Measurements from ENCODE around the gene C1QTNF6.

Gene C1QTNF6

GRCh38 chr22:37192204-37192603, 4.2 kb upstream of the C1QTNF6 start:
- no peak overlapping the region for H3K4me3 Mint-ChIP-seq
- peak overlapping the region; percentile 79 for H3K27ac Mint-ChIP-seq
- no peaks in the 10 kb centered on the region for H3K9me3 Mint-ChIP-seq
- H3K4me1 Mint-ChIP-seq: peaks cover 49% of the 10 kb centered on the region
- no peaks in the 10 kb centered on the region for H3K27me3 Mint-ChIP-seq
- H3K36me3 Mint-ChIP-seq: peaks cover 4% of the 10 kb centered on the region

DNA sequence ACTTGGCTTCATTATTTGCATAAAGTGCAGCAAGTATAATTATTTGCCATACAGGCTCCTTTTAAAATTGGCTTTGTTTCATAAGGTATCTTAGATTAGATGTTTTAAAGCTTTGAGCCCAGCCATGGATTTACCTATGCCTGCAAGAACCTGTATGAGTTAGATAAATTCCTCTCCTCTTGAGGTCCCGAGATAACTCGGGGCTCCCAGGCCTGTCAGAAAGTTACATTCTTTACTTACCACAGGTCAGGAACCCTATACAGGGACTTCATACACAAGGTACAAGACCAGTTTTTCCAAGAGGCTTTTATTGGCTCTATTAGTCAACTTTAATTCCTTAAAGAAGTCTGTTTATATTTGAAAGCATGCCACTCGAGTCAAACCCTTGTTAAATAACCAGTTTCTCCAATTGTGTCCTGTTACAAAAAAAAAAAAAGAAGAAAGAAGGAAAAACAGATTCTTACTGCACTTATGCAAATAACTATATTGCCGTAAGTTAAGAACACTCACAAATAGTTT, 2.3 kb upstream of the C1QTNF6 start:
- Mint-ChIP-seq H3K9me3 (no peaks in the 10 kb centered on the region), H3K27ac (no peak overlapping the region), H3K36me3 (peaks cover 4% of the 10 kb centered on the region), H3K27me3 (no peaks in the 10 kb centered on the region), H3K4me3 (no peak overlapping the region), H3K4me1 (peaks cover 54% of the 10 kb centered on the region)

- Mint-ChIP-seq H3K36me3 (peaks cover 4% of the 10 kb centered on the region), H3K27me3 (no peaks in the 10 kb centered on the region), H3K4me3 (no peak overlapping the region), H3K27ac (no peak overlapping the region), H3K4me1 (peaks cover 44% of the 10 kb centered on the region), H3K9me3 (no peaks in the 10 kb centered on the region)
Observed at GRCh38 chr22:37188901-37189466, 937 bp upstream of the C1QTNF6 start.

DNA sequence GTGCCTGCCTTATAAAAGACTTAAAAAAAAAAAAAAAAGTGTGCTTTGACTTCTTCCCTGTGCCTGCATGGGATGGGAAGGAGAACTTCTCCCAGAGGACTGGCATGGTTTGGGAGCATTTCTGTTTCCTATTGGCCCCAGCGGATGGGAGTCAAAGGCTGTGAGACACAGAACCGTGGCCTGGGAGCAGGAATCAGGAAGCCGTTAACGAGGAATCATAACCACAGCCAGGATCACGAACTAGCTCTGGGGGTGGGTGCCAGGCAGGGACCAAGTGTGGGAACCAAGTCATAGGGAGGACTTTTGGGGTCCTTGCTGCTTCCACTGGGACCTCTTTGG, 526 bp downstream of the C1QTNF6 start:
- H3K9me3 Mint-ChIP-seq: no peaks in the 10 kb centered on the region

GRCh38 chr22:37186997-37187522, 987 bp downstream of the C1QTNF6 start:
- Mint-ChIP-seq H3K36me3 (peaks cover 4% of the 10 kb centered on the region), H3K9me3 (no peaks in the 10 kb centered on the region), H3K4me3 (no peak overlapping the region), H3K27ac (no peak overlapping the region), H3K27me3 (no peaks in the 10 kb centered on the region), H3K4me1 (peaks cover 26% of the 10 kb centered on the region)

More for the DNA sequence above, 526 bp downstream of the C1QTNF6 start:
- H3K27ac Mint-ChIP-seq: no peak overlapping the region
- peaks cover 4% of the 10 kb centered on the region for H3K36me3 Mint-ChIP-seq
- no peaks in the 10 kb centered on the region for H3K27me3 Mint-ChIP-seq
- peaks cover 29% of the 10 kb centered on the region for H3K4me1 Mint-ChIP-seq
- H3K4me3 Mint-ChIP-seq: no peak overlapping the region

- no peaks in the 10 kb centered on the region for H3K9me3 Mint-ChIP-seq
- peaks cover 4% of the 10 kb centered on the region for H3K36me3 Mint-ChIP-seq
- peak overlapping the region; percentile 82 for H3K4me3 Mint-ChIP-seq
- peak overlapping the region; percentile 88 for H3K27ac Mint-ChIP-seq
- no peaks in the 10 kb centered on the region for H3K27me3 Mint-ChIP-seq
- H3K4me1 Mint-ChIP-seq: peaks cover 24% of the 10 kb centered on the region
Observed at GRCh38 chr22:37186228-37186996, 1.6 kb downstream of the C1QTNF6 start.

GRCh38 chr22:37185646-37186227, 2.3 kb downstream of the C1QTNF6 start:
- H3K36me3 Mint-ChIP-seq: peaks cover 5% of the 10 kb centered on the region

GRCh38 chr22:37184816-37185541, 3.1 kb downstream of the C1QTNF6 start:
- Mint-ChIP-seq H3K27me3 (no peaks in the 10 kb centered on the region), H3K27ac (no peak overlapping the region), H3K36me3 (peaks cover 5% of the 10 kb centered on the region), H3K9me3 (no peaks in the 10 kb centered on the region), H3K4me3 (no peak overlapping the region), H3K4me1 (peaks cover 24% of the 10 kb centered on the region)

More at GRCh38 chr22:37185646-37186227, 2.3 kb downstream of the C1QTNF6 start:
- peak overlapping the region; percentile 82 for H3K4me3 Mint-ChIP-seq
- H3K4me1 Mint-ChIP-seq: peaks cover 24% of the 10 kb centered on the region
- no peaks in the 10 kb centered on the region for H3K27me3 Mint-ChIP-seq
- no peaks in the 10 kb centered on the region for H3K9me3 Mint-ChIP-seq
- H3K27ac Mint-ChIP-seq: peak overlapping the region; percentile 88

DNA sequence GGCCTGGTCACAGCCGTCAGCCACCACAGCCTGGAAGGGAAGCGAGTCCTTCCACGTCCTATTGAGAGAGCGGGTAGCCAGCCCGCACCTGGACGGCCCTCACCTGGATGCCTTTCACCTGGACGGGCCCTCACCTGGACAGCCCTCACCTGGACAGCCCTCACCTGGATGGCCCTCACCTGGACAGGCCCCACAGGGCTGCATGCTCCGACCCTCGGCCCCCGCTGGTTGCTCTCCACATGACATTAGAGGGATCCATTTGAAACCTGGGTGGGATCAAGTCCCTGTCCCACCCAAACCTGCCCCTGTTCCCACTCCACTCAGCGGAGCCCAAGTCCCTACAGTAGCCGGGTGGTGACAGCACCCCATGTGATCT, 3.7 kb downstream of the C1QTNF6 start:
- Mint-ChIP-seq H3K27ac (no peak overlapping the region), H3K4me3 (no peak overlapping the region), H3K9me3 (no peaks in the 10 kb centered on the region), H3K27me3 (no peaks in the 10 kb centered on the region), H3K4me1 (peaks cover 24% of the 10 kb centered on the region), H3K36me3 (peaks cover 3% of the 10 kb centered on the region)

- Mint-ChIP-seq H3K27me3 (no peaks in the 10 kb centered on the region), H3K4me1 (peaks cover 24% of the 10 kb centered on the region), H3K27ac (no peak overlapping the region), H3K4me3 (no peak overlapping the region), H3K36me3 (peaks cover 1% of the 10 kb centered on the region), H3K9me3 (no peaks in the 10 kb centered on the region)
Observed at GRCh38 chr22:37183432-37184379, 4.3 kb downstream of the C1QTNF6 start.

- H3K4me1 Mint-ChIP-seq: peaks cover 24% of the 10 kb centered on the region
- H3K27ac Mint-ChIP-seq: no peak overlapping the region
- peaks cover 1% of the 10 kb centered on the region for H3K36me3 Mint-ChIP-seq
- no peaks in the 10 kb centered on the region for H3K27me3 Mint-ChIP-seq
- H3K9me3 Mint-ChIP-seq: no peaks in the 10 kb centered on the region
- H3K4me3 Mint-ChIP-seq: no peak overlapping the region
Observed at GRCh38 chr22:37182949-37183245, 5.2 kb downstream of the C1QTNF6 start.

- Mint-ChIP-seq H3K27me3 (no peaks in the 10 kb centered on the region), H3K27ac (no peak overlapping the region), H3K4me3 (no peak overlapping the region), H3K9me3 (no peaks in the 10 kb centered on the region), H3K4me1 (peaks cover 21% of the 10 kb centered on the region), H3K36me3 (peaks cover 1% of the 10 kb centered on the region)
Observed at GRCh38 chr22:37182101-37182948, 5.7 kb downstream of the C1QTNF6 start.

- no peaks in the 10 kb centered on the region for H3K9me3 Mint-ChIP-seq
- no peaks in the 10 kb centered on the region for H3K27me3 Mint-ChIP-seq
- H3K36me3 Mint-ChIP-seq: peaks cover 2% of the 10 kb centered on the region
- no peak overlapping the region for H3K4me3 Mint-ChIP-seq
- no peak overlapping the region for H3K27ac Mint-ChIP-seq
- peaks cover 19% of the 10 kb centered on the region for H3K4me1 Mint-ChIP-seq
Observed at GRCh38 chr22:37181681-37182080, 6.4 kb downstream of the C1QTNF6 start.

Data from activated naive CD4-positive, alpha-beta T cell treated with anti-CD3 and anti-CD28 coated beads, Interleukin-2, amount 50 U/mL, for 24 hours (primary cell).